Measurements from ENCODE around the gene CEACAM6. TPM values are rescaled to one million over a fixed set of nuclear protein-coding genes. Genes with fewer than 3 reads are reported as not detected.
A peak's percentile ranks its signal among the peaks of the same experiment; 100 is the strongest.
"Not testable (repeated sequence)": the region's sequence is repeated elsewhere in the genome, so short reads cannot be mapped to it uniquely, and the experiment has no call there.

CEACAM6 gene
- total RNA-seq, 1 donor from 2014 or later = not detected

- H3K36me3 Mint-ChIP-seq (ENCODE audit: low read depth); H3K4me3 Mint-ChIP-seq; intact Hi-C loops (cut with micrococcal nuclease); DNase-seq (ENCODE audit: low spot score); H3K27ac Mint-ChIP-seq; H3K9me3 Mint-ChIP-seq: not testable (repeated sequence)
- H3K27me3 Mint-ChIP-seq (ENCODE audit: insufficient read depth) = peaks cover 67% of the 10 kb centered on the region
- peaks cover 24% of the 10 kb centered on the region for H3K4me1 Mint-ChIP-seq (ENCODE audit: low read depth)
These were observed 33.2 kb downstream of the CEACAM6 start for GRCh38 chr19:41788518-41788917.

GRCh38 chr19:41789053-41789452, 33.7 kb downstream of the CEACAM6 start:
- Mint-ChIP-seq H3K27me3 (ENCODE audit: insufficient read depth) (peaks cover 65% of the 10 kb centered on the region), H3K4me1 (ENCODE audit: low read depth) (peaks cover 24% of the 10 kb centered on the region)
- H3K4me3 Mint-ChIP-seq; intact Hi-C loops (cut with micrococcal nuclease); H3K9me3 Mint-ChIP-seq; H3K36me3 Mint-ChIP-seq (ENCODE audit: low read depth); H3K27ac Mint-ChIP-seq; DNase-seq (ENCODE audit: low spot score): not testable (repeated sequence)

DNA sequence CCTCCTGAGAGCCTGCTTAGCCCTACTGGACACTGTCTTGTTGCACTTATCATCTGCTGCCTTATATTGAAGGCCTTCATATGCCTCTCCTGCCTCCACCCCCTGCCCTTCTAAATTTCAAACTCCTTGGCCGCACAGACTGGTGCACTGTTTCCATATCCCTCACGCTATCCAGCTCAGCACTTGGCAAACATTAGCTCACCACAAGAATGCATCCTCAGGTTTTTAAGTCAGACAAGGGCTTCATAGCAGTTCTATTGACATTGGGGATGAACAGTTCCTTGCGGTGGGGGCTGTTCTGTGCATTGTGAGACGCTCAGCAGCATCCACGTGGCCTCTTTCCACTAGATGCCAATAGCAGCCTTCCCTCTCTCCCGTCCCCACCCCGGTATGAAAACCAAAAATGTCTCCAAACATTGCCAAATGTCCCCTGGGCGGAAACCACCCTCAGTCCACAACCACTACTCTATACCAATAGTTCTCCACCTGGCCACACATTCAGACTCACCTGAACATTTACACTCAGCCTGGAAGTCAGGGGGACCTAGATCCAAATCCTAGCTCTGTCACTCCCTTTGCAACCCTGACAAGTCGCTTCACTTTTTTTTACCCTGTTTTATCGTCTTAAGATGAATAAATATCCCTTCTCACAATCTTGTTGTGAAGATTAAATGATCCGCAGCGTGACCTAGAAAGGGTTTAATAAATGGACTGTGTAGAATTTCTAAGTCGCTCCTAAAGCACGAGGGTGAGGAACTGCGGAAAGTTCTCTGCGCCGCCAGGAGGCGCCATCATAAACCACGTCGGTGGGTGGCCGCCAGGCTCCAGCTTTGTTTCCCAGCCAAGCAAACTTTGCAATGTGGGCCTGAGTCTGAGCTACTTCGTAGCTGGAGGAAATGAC, 37.4 kb downstream of the CEACAM6 start:
- Mint-ChIP-seq H3K36me3 (ENCODE audit: low read depth) (no peaks in the 10 kb centered on the region), H3K27ac (no peak overlapping the region), H3K4me3 (no peak overlapping the region), H3K4me1 (ENCODE audit: low read depth) (peaks cover 14% of the 10 kb centered on the region), H3K27me3 (ENCODE audit: insufficient read depth) (peaks cover 51% of the 10 kb centered on the region), H3K9me3 (no peaks in the 10 kb centered on the region)
- intact Hi-C loops (cut with micrococcal nuclease) = loop anchor here (1.0 to 5.0 kb wide), 3 partner anchors 29 to 159 kb away; no protein-coding TSS in a partner anchor
- peak; percentile 45 for DNase-seq (ENCODE audit: low spot score)

DNA sequence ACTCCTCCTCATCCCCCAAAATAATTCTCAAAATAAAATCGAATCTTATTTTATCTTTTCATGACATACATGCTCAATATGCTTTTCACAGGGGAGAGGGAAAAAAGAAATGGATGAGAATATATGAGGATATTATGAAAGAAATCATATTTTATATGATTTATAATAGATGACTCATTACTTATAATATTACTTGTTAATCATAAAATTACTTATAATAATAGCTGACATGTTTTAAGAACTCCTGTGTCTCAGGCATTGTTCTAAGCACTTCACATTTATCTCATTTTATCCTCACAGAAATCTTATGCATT, 38.0 kb downstream of the CEACAM6 start:
- intact Hi-C loops (cut with micrococcal nuclease) = loop anchor here (1.0 to 5.0 kb wide), 3 partner anchors 28 to 158 kb away; no protein-coding TSS in a partner anchor
- H3K4me3 Mint-ChIP-seq = no peak overlapping the region
- no peaks in the 10 kb centered on the region for H3K36me3 Mint-ChIP-seq (ENCODE audit: low read depth)
- H3K27me3 Mint-ChIP-seq (ENCODE audit: insufficient read depth) = peaks cover 52% of the 10 kb centered on the region
- no peak for DNase-seq (ENCODE audit: low spot score)
- H3K9me3 Mint-ChIP-seq = no peaks in the 10 kb centered on the region
- no peak overlapping the region for H3K27ac Mint-ChIP-seq
- peaks cover 14% of the 10 kb centered on the region for H3K4me1 Mint-ChIP-seq (ENCODE audit: low read depth)

GRCh38 chr19:41795031-41795461, 39.7 kb downstream of the CEACAM6 start:
- DNase-seq (ENCODE audit: low spot score) = peak; percentile 51
- no peaks in the 10 kb centered on the region for H3K36me3 Mint-ChIP-seq (ENCODE audit: low read depth)
- H3K27me3 Mint-ChIP-seq (ENCODE audit: insufficient read depth) = peaks cover 44% of the 10 kb centered on the region
- intact Hi-C loops (cut with micrococcal nuclease) = no loop called here
- H3K9me3 Mint-ChIP-seq = no peaks in the 10 kb centered on the region
- H3K4me1 Mint-ChIP-seq (ENCODE audit: low read depth) = peaks cover 14% of the 10 kb centered on the region
- H3K27ac Mint-ChIP-seq = no peak overlapping the region
- H3K4me3 Mint-ChIP-seq = no peak overlapping the region

- Mint-ChIP-seq H3K27me3 (ENCODE audit: insufficient read depth) (peaks cover 38% of the 10 kb centered on the region), H3K4me1 (ENCODE audit: low read depth) (peaks cover 17% of the 10 kb centered on the region), H3K36me3 (ENCODE audit: low read depth) (no peaks in the 10 kb centered on the region), H3K27ac (no peak within 1 kb of the TSS), H3K9me3 (no peaks in the 10 kb centered on the region), H3K4me3 (no peak within 1 kb of the TSS)
- no peak for DNase-seq (ENCODE audit: low spot score)
- intact Hi-C loops (cut with micrococcal nuclease) = no loop called here
These were observed 41.0 kb downstream of the CEACAM6 start, which contains the start of gene CEACAM3 for GRCh38 chr19:41796362-41796761. TSS of gene CEACAM3 (plus strand) at chr19:41796587. CDS start at chr19:41796678, 91 bp downstream.

- Mint-ChIP-seq H3K36me3 (ENCODE audit: low read depth) (no peaks in the 10 kb centered on the region), H3K4me3 (no peak overlapping the region), H3K9me3 (no peaks in the 10 kb centered on the region), H3K4me1 (ENCODE audit: low read depth) (peaks cover 23% of the 10 kb centered on the region), H3K27me3 (ENCODE audit: insufficient read depth) (peaks cover 34% of the 10 kb centered on the region), H3K27ac (no peak overlapping the region)
- intact Hi-C loops (cut with micrococcal nuclease) = no loop called here
- no peak for DNase-seq (ENCODE audit: low spot score)
These were observed 41.6 kb downstream of the CEACAM6 start for GRCh38 chr19:41796901-41797300.

- DNase-seq (ENCODE audit: low spot score) = no peak
- Mint-ChIP-seq H3K9me3 (no peaks in the 10 kb centered on the region), H3K4me1 (ENCODE audit: low read depth) (peaks cover 35% of the 10 kb centered on the region), H3K27me3 (ENCODE audit: insufficient read depth) (peaks cover 16% of the 10 kb centered on the region), H3K36me3 (ENCODE audit: low read depth) (peaks cover 4% of the 10 kb centered on the region), H3K27ac (no peak overlapping the region), H3K4me3 (no peak overlapping the region)
- intact Hi-C loops (cut with micrococcal nuclease) = no loop called here
These were observed 44.2 kb downstream of the CEACAM6 start for GRCh38 chr19:41799444-41800000.

DNA sequence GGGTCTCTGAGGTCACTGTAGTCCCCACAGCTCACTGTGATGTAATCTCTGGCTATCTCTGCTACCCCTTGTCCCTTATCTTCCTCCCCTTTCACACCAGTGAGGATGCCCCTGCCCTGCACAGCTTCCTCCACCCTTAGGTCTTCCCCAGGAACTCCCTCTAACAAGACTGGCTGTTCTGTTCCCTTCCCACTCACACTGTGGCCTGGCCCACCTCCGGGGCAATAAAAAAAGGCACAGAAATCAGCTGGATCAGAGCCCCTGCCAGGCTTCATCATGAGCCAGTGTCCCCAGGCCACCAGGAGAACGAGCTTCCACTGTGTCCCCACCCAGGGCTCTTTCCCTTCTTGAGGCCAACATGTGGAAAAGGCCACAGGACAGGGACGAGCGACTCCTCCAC, 45.7 kb downstream of the CEACAM6 start:
- H3K36me3 Mint-ChIP-seq (ENCODE audit: low read depth) = peaks cover 4% of the 10 kb centered on the region
- H3K27me3 Mint-ChIP-seq (ENCODE audit: insufficient read depth) = peaks cover 11% of the 10 kb centered on the region
- H3K4me3 Mint-ChIP-seq = no peak overlapping the region
- DNase-seq (ENCODE audit: low spot score) = no peak
- H3K9me3 Mint-ChIP-seq = no peaks in the 10 kb centered on the region
- H3K27ac Mint-ChIP-seq = no peak overlapping the region
- H3K4me1 Mint-ChIP-seq (ENCODE audit: low read depth) = peaks cover 39% of the 10 kb centered on the region
- intact Hi-C loops (cut with micrococcal nuclease) = no loop called here

- H3K4me3 Mint-ChIP-seq = no peak overlapping the region
- no peak for DNase-seq (ENCODE audit: low spot score)
These were observed 46.5 kb downstream of the CEACAM6 start for GRCh38 chr19:41801792-41802211.

GRCh38 chr19:41802770-41803169, 47.4 kb downstream of the CEACAM6 start:
- peak overlapping the region; percentile 69 for H3K27ac Mint-ChIP-seq
- H3K4me1 Mint-ChIP-seq (ENCODE audit: low read depth) = peaks cover 42% of the 10 kb centered on the region
- H3K9me3 Mint-ChIP-seq = no peaks in the 10 kb centered on the region
- H3K36me3 Mint-ChIP-seq (ENCODE audit: low read depth) = peaks cover 4% of the 10 kb centered on the region
- intact Hi-C loops (cut with micrococcal nuclease) = no loop called here
- no peak overlapping the region for H3K4me3 Mint-ChIP-seq
- H3K27me3 Mint-ChIP-seq (ENCODE audit: insufficient read depth) = peaks cover 2% of the 10 kb centered on the region
- DNase-seq (ENCODE audit: low spot score) = no peak

More at GRCh38 chr19:41801792-41802211, 46.5 kb downstream of the CEACAM6 start:
- peaks cover 4% of the 10 kb centered on the region for H3K36me3 Mint-ChIP-seq (ENCODE audit: low read depth)
- peaks cover 42% of the 10 kb centered on the region for H3K4me1 Mint-ChIP-seq (ENCODE audit: low read depth)
- peaks cover 5% of the 10 kb centered on the region for H3K27me3 Mint-ChIP-seq (ENCODE audit: insufficient read depth)
- H3K9me3 Mint-ChIP-seq = no peaks in the 10 kb centered on the region
- intact Hi-C loops (cut with micrococcal nuclease) = no loop called here
- H3K27ac Mint-ChIP-seq = peak overlapping the region; percentile 5

- no peaks in the 10 kb centered on the region for H3K27me3 Mint-ChIP-seq (ENCODE audit: insufficient read depth)
- H3K4me3 Mint-ChIP-seq = no peak overlapping the region
- peak overlapping the region; percentile 83 for H3K27ac Mint-ChIP-seq
- peaks cover 47% of the 10 kb centered on the region for H3K4me1 Mint-ChIP-seq (ENCODE audit: low read depth)
- H3K36me3 Mint-ChIP-seq (ENCODE audit: low read depth) = peaks cover 4% of the 10 kb centered on the region
- H3K9me3 Mint-ChIP-seq = no peaks in the 10 kb centered on the region
- DNase-seq (ENCODE audit: low spot score) = no peak
- intact Hi-C loops (cut with micrococcal nuclease) = no loop called here
These were observed 49.0 kb downstream of the CEACAM6 start for GRCh38 chr19:41804336-41804735.

DNA sequence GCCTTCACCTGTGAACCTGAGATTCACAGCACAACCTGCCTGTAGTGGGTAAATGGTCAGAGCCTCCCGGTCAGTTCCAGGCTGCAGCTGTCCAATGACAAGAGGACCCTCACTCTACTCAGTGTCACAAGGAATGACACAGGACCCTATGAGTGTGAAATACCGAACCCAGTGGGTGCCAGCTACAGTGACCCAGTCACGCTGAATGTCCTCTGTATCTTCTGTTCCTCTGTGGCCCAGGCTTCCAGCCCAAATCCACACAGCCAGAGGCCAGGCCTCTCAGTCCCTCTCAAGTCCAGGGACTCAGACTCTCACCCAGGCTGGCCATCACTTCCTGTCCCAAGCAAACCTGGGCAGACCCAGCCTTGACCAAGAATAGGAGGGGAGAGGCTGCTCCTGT, 51.8 kb downstream of the CEACAM6 start:
- H3K4me1 Mint-ChIP-seq (ENCODE audit: low read depth) = peaks cover 38% of the 10 kb centered on the region
- no peaks in the 10 kb centered on the region for H3K9me3 Mint-ChIP-seq
- intact Hi-C loops (cut with micrococcal nuclease) = no loop called here
- no peaks in the 10 kb centered on the region for H3K27me3 Mint-ChIP-seq (ENCODE audit: insufficient read depth)
- H3K4me3 Mint-ChIP-seq = no peak overlapping the region
- no peak overlapping the region for H3K27ac Mint-ChIP-seq
- H3K36me3 Mint-ChIP-seq (ENCODE audit: low read depth) = peaks cover 4% of the 10 kb centered on the region
- no peak for DNase-seq (ENCODE audit: low spot score)
